ENCODE data around the gene JAZF1. TPM values are rescaled to one million over a fixed set of nuclear protein-coding genes. Genes with fewer than 3 reads are reported as not detected.
A peak's percentile ranks its signal among the peaks of the same experiment; 100 is the strongest.

JAZF1 gene
- total and polyA plus RNA-seq, 9 of the 15 experiments (the other 6 are each of a cell fraction or from before 2014, with no cell fraction given) = 0.04 to 0.64 (median 0.11) TPM; not detected in 3

DNA sequence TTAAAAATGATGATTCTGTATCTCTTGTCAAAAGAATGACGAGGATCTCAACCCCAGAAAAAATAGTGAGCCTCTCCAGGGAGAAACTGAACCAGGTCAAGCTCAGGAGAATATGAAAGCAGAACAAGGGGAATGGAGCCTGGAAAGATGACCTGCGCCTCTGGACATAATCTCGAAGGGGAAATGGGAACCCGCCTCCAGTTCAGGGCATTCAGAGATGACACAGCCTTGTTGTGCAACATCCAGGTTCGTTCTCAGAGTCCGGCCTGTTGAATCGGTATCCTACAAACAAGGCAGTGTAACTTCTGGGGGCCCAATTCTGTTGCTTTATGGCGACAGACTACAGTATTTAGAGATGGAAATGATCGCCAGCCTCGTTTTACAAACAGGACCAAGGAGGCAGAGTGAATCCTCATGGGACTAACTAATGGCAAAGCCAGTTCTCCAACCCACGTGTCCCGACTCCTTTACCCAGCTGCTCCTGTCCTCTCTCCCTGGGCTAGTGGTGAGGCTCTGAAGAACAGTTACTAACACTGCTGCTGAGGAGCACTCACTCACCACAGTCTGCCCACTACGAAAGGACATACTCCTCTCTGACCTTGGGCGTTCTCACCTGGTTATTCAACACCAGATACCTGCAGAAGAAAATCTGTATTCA, 67.6 kb downstream of the JAZF1 start:
- no peak overlapping the region for H3K4me2 ChIP-seq (ENCODE audit: insufficient read depth, low read length)
- TF ChIP-seq, protein P1, sequence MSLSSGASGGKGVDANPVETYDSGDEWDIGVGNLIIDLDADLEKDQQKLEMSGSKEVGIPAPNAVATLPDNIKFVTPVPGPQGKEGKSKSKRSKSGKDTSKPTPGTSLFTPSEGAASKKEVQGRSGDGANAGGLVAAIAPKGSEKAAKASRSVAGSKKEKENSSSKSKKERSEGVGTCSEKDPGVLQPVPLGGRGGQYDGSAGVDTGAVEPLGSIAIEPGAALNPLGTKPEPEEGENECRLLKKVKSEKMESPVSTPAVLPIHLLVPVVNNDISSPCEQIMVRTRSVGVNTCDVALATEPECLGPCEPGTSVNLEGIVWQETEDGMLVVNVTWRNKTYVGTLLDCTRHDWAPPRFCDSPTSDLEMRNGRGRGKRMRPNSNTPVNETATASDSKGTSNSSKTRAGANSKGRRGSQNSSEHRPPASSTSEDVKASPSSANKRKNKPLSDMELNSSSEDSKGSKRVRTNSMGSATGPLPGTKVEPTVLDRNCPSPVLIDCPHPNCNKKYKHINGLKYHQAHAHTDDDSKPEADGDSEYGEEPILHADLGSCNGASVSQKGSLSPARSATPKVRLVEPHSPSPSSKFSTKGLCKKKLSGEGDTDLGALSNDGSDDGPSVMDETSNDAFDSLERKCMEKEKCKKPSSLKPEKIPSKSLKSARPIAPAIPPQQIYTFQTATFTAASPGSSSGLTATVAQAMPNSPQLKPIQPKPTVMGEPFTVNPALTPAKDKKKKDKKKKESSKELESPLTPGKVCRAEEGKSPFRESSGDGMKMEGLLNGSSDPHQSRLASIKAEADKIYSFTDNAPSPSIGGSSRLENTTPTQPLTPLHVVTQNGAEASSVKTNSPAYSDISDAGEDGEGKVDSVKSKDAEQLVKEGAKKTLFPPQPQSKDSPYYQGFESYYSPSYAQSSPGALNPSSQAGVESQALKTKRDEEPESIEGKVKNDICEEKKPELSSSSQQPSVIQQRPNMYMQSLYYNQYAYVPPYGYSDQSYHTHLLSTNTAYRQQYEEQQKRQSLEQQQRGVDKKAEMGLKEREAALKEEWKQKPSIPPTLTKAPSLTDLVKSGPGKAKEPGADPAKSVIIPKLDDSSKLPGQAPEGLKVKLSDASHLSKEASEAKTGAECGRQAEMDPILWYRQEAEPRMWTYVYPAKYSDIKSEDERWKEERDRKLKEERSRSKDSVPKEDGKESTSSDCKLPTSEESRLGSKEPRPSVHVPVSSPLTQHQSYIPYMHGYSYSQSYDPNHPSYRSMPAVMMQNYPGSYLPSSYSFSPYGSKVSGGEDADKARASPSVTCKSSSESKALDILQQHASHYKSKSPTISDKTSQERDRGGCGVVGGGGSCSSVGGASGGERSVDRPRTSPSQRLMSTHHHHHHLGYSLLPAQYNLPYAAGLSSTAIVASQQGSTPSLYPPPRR (CRISPR knock-in tag; IDR thresholded peaks at IDR 0.05; ENCODE audit: borderline replicate concordance) = no peak
- TF ChIP-seq TRIM24 (IDR thresholded peaks at IDR 0.05) (no peak), MED1 (CRISPR knock-in tag; IDR thresholded peaks at IDR 0.05; ENCODE audit: borderline replicate concordance) (no peak), CEBPB (tag; IDR thresholded peaks at IDR 0.05) (peak; percentile 79), ADNP (tag; IDR thresholded peaks at IDR 0.05) (no peak), LARP7 (IDR thresholded peaks at IDR 0.05) (no peak), ASH1L (IDR thresholded peaks at IDR 0.05; ENCODE audit: borderline replicate concordance, low read depth, partially characterized antibody) (no peak), CEBPG (CRISPR knock-in tag; IDR thresholded peaks at IDR 0.05) (no peak), CEBPG (tag; conservative IDR thresholded peaks at IDR 0.05 in 1 of 2, IDR thresholded peaks at IDR 0.05 in 1 of 2) (peak; percentile 42 to 73), KHSRP (IDR thresholded peaks at IDR 0.05) (no peak)
- CTCF ChIA-PET (ENCODE audit: low intra/inter-chr PET ratio) = no interaction called here
- no peak overlapping the region for H3K4me3 ChIP-seq
- H3K9ac ChIP-seq (ENCODE audit: insufficient read depth in 1 of 2, low read depth in 2 of 2, low read length in 2 of 2) = no peak overlapping the region
- no peak overlapping the region for H2AFZ ChIP-seq (ENCODE audit: low read depth, low read length)
- in situ Hi-C loops (cut with MboI) = no loop called here
- no peaks in the 10 kb centered on the region for H3K4me1 ChIP-seq (replicated peaks in 1 of 2; ENCODE audit: control insufficient read depth in 2 of 2, insufficient read depth in 2 of 2, low read length in 2 of 2)
- peaks cover 2 to 17% of the 10 kb centered on the region in 2 experiments; a peak in 3 of 5 replicates for H3K27me3 ChIP-seq (ENCODE audit: control insufficient read depth in 2 of 2, insufficient read depth in 2 of 2, low read length in 2 of 2)
- intact Hi-C loops (cut with micrococcal nuclease) = no loop called here
- ATAC-seq (no peak), DNase-seq (ENCODE audit: extremely low read depth in 1 of 4, low spot score in 3 of 4) (no peak), FAIRE-seq (no peak)
- POLR2A ChIA-PET = no interaction called here
- 4% methylated on average over 14 of the region's 14 CpGs for WGBS (ENCODE audit: insufficient coverage, low coverage, missing lambda C conversion rate)
- no peak overlapping the region for H3K27ac ChIP-seq (ENCODE audit: extremely low read depth, low read depth, low read length)
- no TSS peak for BruUV-seq (replicated peaks)
- H3K36me3 ChIP-seq (ENCODE audit: control insufficient read depth, insufficient read depth, low read length) = no peaks in the 10 kb centered on the region
- no peaks in the 10 kb centered on the region for H3K9me1 ChIP-seq (ENCODE audit: control insufficient read depth, insufficient read depth, low read length)
- no peaks in the 10 kb centered on the region for H3K79me2 ChIP-seq (ENCODE audit: control insufficient read depth, insufficient read depth, low read length)
- no peaks in the 10 kb centered on the region for H3K9me3 ChIP-seq (replicated peaks; ENCODE audit: control insufficient read depth, insufficient read depth, low read depth, low read length)
- no peaks in the 10 kb centered on the region for H4K20me1 ChIP-seq (replicated peaks; ENCODE audit: control insufficient read depth, insufficient read depth, low read length)

All from K562 (cell line).